Right lobe of liver (tissue), 6 donors: Measurements from ENCODE around the gene TOR1B. TPM values are rescaled to one million over a fixed set of nuclear protein-coding genes. Genes with fewer than 3 reads are reported as not detected.

Source experiments
- ATAC-seq, 4 donors: fragments of 200-7000 bp; cut with Tn5 transposase; one replicate each; pipeline ENCODE4 v1.9.1; 2020; ENCODE audit warnings: mild to moderate bottlenecking in 4 of 4, moderate library complexity in 4 of 4
- DNase-seq, 3 donors: peaks; one replicate each; pipeline ENCODE4 v3.0.0-alpha.2; 2020
- H3K27ac ChIP-seq, 3 donors: fragments of 200-600 bp; one replicate each; pipeline ENCODE4 v1.8.0; 2022
- H3K27me3 ChIP-seq, 2 donors: fragments of 200-600 bp; one replicate each; pipeline ENCODE4 v1.8.0; 2022
- H3K36me3 ChIP-seq, 4 donors: fragments of 200-600 bp; sonication (generic) in 1 of 4; one replicate each; pipeline versions ENCODE4 v1.5.1 to v1.8.0; 2017 to 2022; ENCODE audit warnings: control low read depth in 1 of 4
- H3K4me1 ChIP-seq, 4 donors: fragments of 200-600 bp; sonication (generic) in 1 of 4; one replicate each; pipeline versions ENCODE4 v1.5.1 to v1.8.0; 2017 to 2022; ENCODE audit warnings: control low read depth in 1 of 4
- H3K4me3 ChIP-seq, 3 donors: fragments of 200-600 bp; one replicate each; pipeline ENCODE4 v1.8.0; 2022
- H3K9me3 ChIP-seq, 4 donors: fragments of 200-600 bp; sonication (generic) in 1 of 4; one replicate each; pipeline versions ENCODE4 v1.5.1 to v1.8.0; 2017 to 2022; ENCODE audit warnings: control low read depth in 1 of 4
- CTCF ChIP-seq, 4 donors: fragments of 200-600 bp in 3 of 4; fragments of 450-650 bp in 1 of 4; IDR thresholded peaks; one replicate each; pipeline versions ENCODE4 v1.5.1 to v1.8.0; 2016 to 2022; ENCODE audit warnings: antibody characterized with exemption in 4 of 4, mild to moderate bottlenecking in 2 of 4
- POLR2A ChIP-seq: fragments of 450-650 bp; IDR thresholded peaks from one replicate; pipeline ENCODE4 v1.6.1; 2017; ENCODE audit warnings: antibody characterized with exemption, mild to moderate bottlenecking
- WGBS: methylation state at CpG from one replicate; pipeline ENCODE4 v1.1.6; 2018; ENCODE audit warnings: low coverage, low lambda C conversion rate; ENCODE audit not compliant: insufficient coverage; ENCODE audit errors: missing lambda C conversion rate; 5-methylcytosine and 5-hydroxymethylcytosine counted together
- intact Hi-C, 2 donors: fragments of 100-400 bp; cut with DNase I; formaldehyde crosslinking; loops; one replicate each; pipeline versions ENCODE4 v1.11.2 to v1.14.1; 2022
- total RNA-seq, 6 experiments: library from RNA; depleted of rRNA in 2 of 6; stranded (reverse); fragments of >200 nt in 2 of 6; fragmentation: NEBNext Ultra II Directional in 3 of 6; extraction: Animal tissue kit (Norgen Biotek cat#: 25700) in 3 of 6; gene quantifications; one replicate each; pipeline versions ENCODE4 v1.1.0 to v1.2.4, GENCODE V29; 2016 to 2023
- donor health status: DM: no; HTN: yes; CAD: no.
- donor health status: DM: no; HTN: no; CAD: no.
- donor health status: DM: no; HTN: no; CAD: no.
- donor health status: DM: no; HTN: yes; CAD: no.
- donor health status: DM: no; HTN: yes; CAD: no.

Gene TOR1B
- total RNA-seq, 6 experiments from 2014 or later: 16.1 to 30.7 (median 18.9) TPM

DNA sequence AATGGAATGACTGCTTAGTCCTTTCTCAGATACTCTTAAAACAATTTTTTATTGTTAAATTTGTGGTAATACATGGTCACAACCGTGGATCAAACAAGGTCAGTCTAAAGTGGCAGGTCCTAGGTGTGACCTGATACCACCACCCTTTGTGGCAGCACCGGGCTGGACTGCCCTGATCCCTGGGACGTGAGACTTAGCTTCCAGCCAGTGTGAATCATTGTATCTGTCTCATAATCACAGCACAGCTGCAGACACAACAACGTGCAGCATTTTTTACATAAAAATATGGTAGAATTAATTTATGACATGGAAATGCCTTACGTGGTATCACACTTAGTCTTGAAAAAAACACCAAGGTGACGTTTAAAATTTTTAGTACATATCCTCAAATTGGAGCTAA, 7.8 kb downstream of the TOR1B start:
- H3K27ac ChIP-seq: peak overlapping the region; percentile 55 to 87 (median 65)
- DNase-seq (no peak), ATAC-seq (peak; percentile 27 to 39 (median 36))
- H3K36me3 ChIP-seq: peaks cover 0 to 16% (median 5%) of the 10 kb centered on the region in 4 donors
- intact Hi-C loops: no loop called here
- peaks cover 0 to 19% (median 6%) of the 10 kb centered on the region in 4 donors for H3K4me1 ChIP-seq
- no peak overlapping the region for H3K4me3 ChIP-seq
- 33% methylated on average over 6 of the region's 6 CpGs for WGBS
- TF ChIP-seq POLR2A (no peak), CTCF (IDR thresholded peaks at IDR 0.05) (no peak)
- no peaks in the 10 kb centered on the region for H3K9me3 ChIP-seq
- no peaks in the 10 kb centered on the region for H3K27me3 ChIP-seq

- WGBS: 52% methylated on average over 4 of the region's 6 CpGs
- intact Hi-C loops: no loop called here
- no peak for TF ChIP-seq CTCF (IDR thresholded peaks at IDR 0.05)
- TF ChIP-seq POLR2A: no peak
- ATAC-seq (no peak), DNase-seq (no peak)
- Histone ChIP-seq H3K9me3 (no peaks in the 10 kb centered on the region), H3K27ac (peak overlapping the region; percentile 55 to 87 (median 65)), H3K27me3 (no peaks in the 10 kb centered on the region), H3K4me1 (peaks cover 0 to 19% (median 6%) of the 10 kb centered on the region in 4 donors), H3K4me3 (no peak overlapping the region), H3K36me3 (peaks cover 3 to 25% (median 5%) of the 10 kb centered on the region in 4 donors)
These were observed 9.0 kb downstream of the TOR1B start for GRCh38 chr9:129811967-129812363.

DNA sequence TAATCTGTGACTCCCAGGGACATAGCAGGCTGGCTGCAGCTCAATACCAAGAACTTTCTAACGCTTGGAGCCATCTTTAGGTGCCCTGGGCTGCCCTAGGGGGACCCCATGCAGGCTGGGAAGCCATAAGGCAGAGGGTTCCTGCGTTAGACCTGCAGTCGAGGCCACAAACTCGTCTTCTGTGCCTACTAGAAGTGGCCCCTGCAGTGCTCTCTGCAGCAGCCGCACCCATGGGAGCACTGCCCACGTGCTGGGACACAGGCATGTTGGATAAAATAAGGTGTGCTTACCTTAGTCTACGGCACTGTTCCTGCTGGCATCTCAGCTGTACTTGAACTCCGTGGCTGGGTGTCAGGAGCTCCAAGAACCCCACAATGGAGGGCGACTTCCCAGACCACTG, 9.4 kb downstream of the TOR1B start:
- DNase-seq (no peak), ATAC-seq (no peak)
- Histone ChIP-seq H3K36me3 (peaks cover under 1 to 25% (median 5%) of the 10 kb centered on the region in 4 donors), H3K27me3 (no peaks in the 10 kb centered on the region), H3K9me3 (no peaks in the 10 kb centered on the region), H3K4me3 (no peak overlapping the region), H3K27ac (peak overlapping the region in 1 of 3 donors; percentile 87), H3K4me1 (peaks cover 0 to 19% (median 6%) of the 10 kb centered on the region in 4 donors)
- intact Hi-C loops: no loop called here
- TF ChIP-seq POLR2A (no peak), CTCF (IDR thresholded peaks at IDR 0.05) (no peak)
- 100% methylated on average over 1 of the region's 9 CpGs for WGBS

GRCh38 chr9:129813661-129814060, 10.7 kb downstream of the TOR1B start:
- H3K36me3 ChIP-seq: peaks cover 0 to 34% (median 5%) of the 10 kb centered on the region in 4 donors

More at GRCh38 chr9:129813661-129814060, 10.7 kb downstream of the TOR1B start:
- H3K4me1 ChIP-seq: peaks cover 0 to 19% (median 6%) of the 10 kb centered on the region in 4 donors
- H3K4me3 ChIP-seq: no peak overlapping the region
- no peaks in the 10 kb centered on the region for H3K27me3 ChIP-seq
- no peak for DNase-seq
- no peak for ATAC-seq
- H3K9me3 ChIP-seq: no peaks in the 10 kb centered on the region
- no peak for TF ChIP-seq POLR2A
- no peak for TF ChIP-seq CTCF (IDR thresholded peaks at IDR 0.05)
- H3K27ac ChIP-seq: no peak overlapping the region
- 75% methylated on average over 8 of the region's 9 CpGs for WGBS
- intact Hi-C loops: no loop called here
